Transverse colon (tissue), 4 donors: Measurements from ENCODE around the gene SLC12A7.

Experiments used
- CTCF ChIP-seq, 5 experiments: fragments of 200-600 bp in 3 of 5; fragments of 450-650 bp in 2 of 5; sonication (generic) in 3 of 5; IDR thresholded peaks; 1 replicate in 2 of 5; 2 replicates in 3 of 5; pipeline ENCODE4 v1.5.1; 2016 to 2017; ENCODE audit warnings: antibody characterized with exemption in 5 of 5, inconsistent platforms in 3 of 5, mild to moderate bottlenecking in 2 of 5, moderate library complexity in 1 of 5
- EP300 ChIP-seq: sonication (generic); formaldehyde crosslinking; IDR thresholded peaks from one replicate; pipeline ENCODE4 v1.6.1; 2017; ENCODE audit warnings: antibody characterized with exemption, low read depth
- POLR2A ChIP-seq: fragments of 450-650 bp; IDR thresholded peaks from one replicate; pipeline ENCODE4 v1.6.1; 2016; ENCODE audit warnings: antibody characterized with exemption, mild to moderate bottlenecking, moderate library complexity
- POLR2AphosphoS5 ChIP-seq, 3 donors: sonication (generic); formaldehyde crosslinking; IDR thresholded peaks; one replicate each; pipeline ENCODE4 v1.6.1; 2016; ENCODE audit warnings: antibody characterized with exemption in 3 of 3

- TF ChIP-seq CTCF (IDR thresholded peaks at IDR 0.05): no peak
- no peak for TF ChIP-seq POLR2A
- TF ChIP-seq POLR2AphosphoS5 (IDR thresholded peaks at IDR 0.05): no peak
- TF ChIP-seq EP300: no peak
These were observed 95.4 kb downstream of the SLC12A7 start for GRCh38 chr5:1016476-1016875.
